HEK293 (cell line): ENCODE measurements around the gene SYT2.

Experiments used
- CTCF ChIA-PET: fragments of 350-600 bp; formaldehyde crosslinking; extraction: SDS; loops from one replicate; lab custom pipeline; 2021; ENCODE audit warnings: antibody characterized with exemption; lab: Yijun Ruan, JAX
- POLR2A ChIA-PET: fragments of 300-600 bp; formaldehyde crosslinking; extraction: SDS; loops from one replicate; lab custom pipeline; 2020; ENCODE audit warnings: antibody characterized with exemption, inconsistent platforms; lab: Yijun Ruan, JAX
- H3K27ac ChIP-seq: fragments of 200-500 bp; sonication (Bioruptor generic); 2 replicates; pipeline ENCODE4 v1.5.1; 2014; ENCODE audit warnings: low read depth, low read length, control low read depth, inconsistent platforms; ENCODE audit errors: extremely low read depth
- H3K36me3 ChIP-seq, 2 experiments: fragments of 200-500 bp in 1 of 2; sonication (Bioruptor generic) in 1 of 2; 1 replicate in 1 of 2; 2 replicates in 1 of 2; pipeline ENCODE4 v1.5.1; 2014 to 2017; ENCODE audit warnings: inconsistent platforms in 2 of 2, low read length in 2 of 2; ENCODE audit not compliant: control insufficient read depth in 2 of 2, insufficient read depth in 1 of 2
- H3K4me1 ChIP-seq: fragments of 200-500 bp; sonication (Bioruptor generic); 2 replicates; pipeline ENCODE4 v1.5.1; 2014; ENCODE audit warnings: mild to moderate bottlenecking, low read length, inconsistent platforms; ENCODE audit not compliant: control insufficient read depth, insufficient read depth
- H3K4me3 ChIP-seq: 2 replicates; pipeline ENCODE4 v1.5.1; 2011; ENCODE audit warnings: low read depth, mild to moderate bottlenecking, control low read depth, low read length, moderate library complexity
- H3K9me3 ChIP-seq: fragments of 200-500 bp; sonication (Bioruptor generic); 2 replicates; pipeline ENCODE4 v1.5.1; 2014; ENCODE audit warnings: low read depth, low read length, inconsistent platforms; ENCODE audit not compliant: control insufficient read depth, insufficient read depth
- KLF10 ChIP-seq: fragments of 450-650 bp; IDR thresholded peaks from 2 replicates; pipeline ENCODE4 v1.5.1; 2018; ENCODE audit warnings: missing biosample characterization, mild to moderate bottlenecking, missing genetic modification characterization
- MYNN ChIP-seq: fragments of 450-650 bp; formaldehyde crosslinking; IDR thresholded peaks from 2 replicates; pipeline ENCODE4 v1.5.1; 2016; ENCODE audit warnings: missing biosample characterization, missing genetic modification characterization, borderline replicate concordance
- SCRT1 ChIP-seq: fragments of 450-650 bp; formaldehyde crosslinking; IDR thresholded peaks from 2 replicates; pipeline ENCODE4 v1.5.1; 2016; ENCODE audit warnings: missing biosample characterization, missing genetic modification characterization, borderline replicate concordance
- SCRT2 ChIP-seq: fragments of 450-650 bp; formaldehyde crosslinking; IDR thresholded peaks from 2 replicates; pipeline ENCODE4 v1.5.1; 2016; ENCODE audit warnings: missing biosample characterization, missing genetic modification characterization
- ZBTB26 ChIP-seq: fragments of 450-650 bp; formaldehyde crosslinking; optimal IDR thresholded peaks from 2 replicates; pipeline ENCODE3; 2016; ENCODE audit warnings: missing biosample characterization, mild to moderate bottlenecking, missing genetic modification characterization
- ZBTB48 ChIP-seq: fragments of 450-650 bp; formaldehyde crosslinking; IDR thresholded peaks from 2 replicates; pipeline ENCODE4 v1.5.1; 2016; ENCODE audit warnings: missing biosample characterization, missing genetic modification characterization
- ZBTB8A ChIP-seq: fragments of 450-650 bp; formaldehyde crosslinking; IDR thresholded peaks from 2 replicates; pipeline ENCODE4 v1.5.1; 2016; ENCODE audit warnings: missing biosample characterization, missing genetic modification characterization
- ZEB2 ChIP-seq: fragments of 450-650 bp; formaldehyde crosslinking; IDR thresholded peaks from 2 replicates; pipeline ENCODE4 v1.5.1; 2016; ENCODE audit warnings: missing biosample characterization, missing genetic modification characterization
- ZNF169 ChIP-seq: fragments of 450-650 bp; formaldehyde crosslinking; IDR thresholded peaks from 2 replicates; pipeline ENCODE4 v1.5.1; 2016; ENCODE audit warnings: missing biosample characterization, missing genetic modification characterization
- ZNF248 ChIP-seq: fragments of 450-650 bp; formaldehyde crosslinking; IDR thresholded peaks from 2 replicates; pipeline ENCODE4 v1.5.1; 2017; ENCODE audit warnings: missing biosample characterization, missing genetic modification characterization
- ZNF292 ChIP-seq: fragments of 450-650 bp; formaldehyde crosslinking; IDR thresholded peaks from 2 replicates; pipeline ENCODE4 v1.5.1; 2016; ENCODE audit warnings: low read depth, missing biosample characterization, missing genetic modification characterization, borderline replicate concordance
- ZNF335 ChIP-seq: fragments of 450-650 bp; formaldehyde crosslinking; conservative IDR thresholded peaks from 2 replicates; pipeline ENCODE4 v1.5.1; 2016; ENCODE audit warnings: missing biosample characterization, missing genetic modification characterization
- ZNF391 ChIP-seq: fragments of 450-650 bp; formaldehyde crosslinking; IDR thresholded peaks from 2 replicates; pipeline ENCODE4 v1.5.1; 2016; ENCODE audit warnings: low read depth, missing biosample characterization, missing genetic modification characterization, borderline replicate concordance
- ZNF423 ChIP-seq: fragments of 450-650 bp; formaldehyde crosslinking; IDR thresholded peaks from 2 replicates; pipeline ENCODE4 v1.5.1; 2016; ENCODE audit warnings: missing biosample characterization, missing genetic modification characterization
- ZNF530 ChIP-seq: fragments of 450-650 bp; formaldehyde crosslinking; IDR thresholded peaks from 2 replicates; pipeline ENCODE4 v1.5.1; 2016; ENCODE audit warnings: low read depth, missing biosample characterization, missing genetic modification characterization
- ZNF548 ChIP-seq: fragments of 450-650 bp; formaldehyde crosslinking; IDR thresholded peaks from 2 replicates; pipeline ENCODE4 v1.5.1; 2016; ENCODE audit warnings: missing biosample characterization, missing genetic modification characterization
- ZNF555 ChIP-seq: fragments of 450-650 bp; formaldehyde crosslinking; conservative IDR thresholded peaks from 2 replicates; pipeline ENCODE4 v1.5.1; 2017; ENCODE audit warnings: missing biosample characterization, mild to moderate bottlenecking, missing genetic modification characterization, inconsistent platforms
- ZNF621 ChIP-seq: fragments of 450-650 bp; formaldehyde crosslinking; IDR thresholded peaks from 2 replicates; pipeline ENCODE4 v1.5.1; 2017; ENCODE audit warnings: missing biosample characterization, missing genetic modification characterization
- ZNF664 ChIP-seq: fragments of 450-650 bp; formaldehyde crosslinking; IDR thresholded peaks from 2 replicates; pipeline ENCODE4 v1.5.1; 2016; ENCODE audit warnings: missing biosample characterization, missing genetic modification characterization
- ZNF791 ChIP-seq: fragments of 450-650 bp; formaldehyde crosslinking; IDR thresholded peaks from 2 replicates; pipeline ENCODE4 v1.5.1; 2016; ENCODE audit warnings: missing biosample characterization, missing genetic modification characterization
- TF ChIP-seq, protein P1 (sequence below): fragments of 450-650 bp; formaldehyde crosslinking; conservative IDR thresholded peaks from 2 replicates; pipeline ENCODE4 v1.5.1; 2016; ENCODE audit warnings: low read depth, missing biosample characterization, missing genetic modification characterization

The SYT2 gene

GRCh38 chr1:202713110-202713509 is 2.9 kb upstream of the SYT2 start (continued):
- TF ChIP-seq, protein P1, sequence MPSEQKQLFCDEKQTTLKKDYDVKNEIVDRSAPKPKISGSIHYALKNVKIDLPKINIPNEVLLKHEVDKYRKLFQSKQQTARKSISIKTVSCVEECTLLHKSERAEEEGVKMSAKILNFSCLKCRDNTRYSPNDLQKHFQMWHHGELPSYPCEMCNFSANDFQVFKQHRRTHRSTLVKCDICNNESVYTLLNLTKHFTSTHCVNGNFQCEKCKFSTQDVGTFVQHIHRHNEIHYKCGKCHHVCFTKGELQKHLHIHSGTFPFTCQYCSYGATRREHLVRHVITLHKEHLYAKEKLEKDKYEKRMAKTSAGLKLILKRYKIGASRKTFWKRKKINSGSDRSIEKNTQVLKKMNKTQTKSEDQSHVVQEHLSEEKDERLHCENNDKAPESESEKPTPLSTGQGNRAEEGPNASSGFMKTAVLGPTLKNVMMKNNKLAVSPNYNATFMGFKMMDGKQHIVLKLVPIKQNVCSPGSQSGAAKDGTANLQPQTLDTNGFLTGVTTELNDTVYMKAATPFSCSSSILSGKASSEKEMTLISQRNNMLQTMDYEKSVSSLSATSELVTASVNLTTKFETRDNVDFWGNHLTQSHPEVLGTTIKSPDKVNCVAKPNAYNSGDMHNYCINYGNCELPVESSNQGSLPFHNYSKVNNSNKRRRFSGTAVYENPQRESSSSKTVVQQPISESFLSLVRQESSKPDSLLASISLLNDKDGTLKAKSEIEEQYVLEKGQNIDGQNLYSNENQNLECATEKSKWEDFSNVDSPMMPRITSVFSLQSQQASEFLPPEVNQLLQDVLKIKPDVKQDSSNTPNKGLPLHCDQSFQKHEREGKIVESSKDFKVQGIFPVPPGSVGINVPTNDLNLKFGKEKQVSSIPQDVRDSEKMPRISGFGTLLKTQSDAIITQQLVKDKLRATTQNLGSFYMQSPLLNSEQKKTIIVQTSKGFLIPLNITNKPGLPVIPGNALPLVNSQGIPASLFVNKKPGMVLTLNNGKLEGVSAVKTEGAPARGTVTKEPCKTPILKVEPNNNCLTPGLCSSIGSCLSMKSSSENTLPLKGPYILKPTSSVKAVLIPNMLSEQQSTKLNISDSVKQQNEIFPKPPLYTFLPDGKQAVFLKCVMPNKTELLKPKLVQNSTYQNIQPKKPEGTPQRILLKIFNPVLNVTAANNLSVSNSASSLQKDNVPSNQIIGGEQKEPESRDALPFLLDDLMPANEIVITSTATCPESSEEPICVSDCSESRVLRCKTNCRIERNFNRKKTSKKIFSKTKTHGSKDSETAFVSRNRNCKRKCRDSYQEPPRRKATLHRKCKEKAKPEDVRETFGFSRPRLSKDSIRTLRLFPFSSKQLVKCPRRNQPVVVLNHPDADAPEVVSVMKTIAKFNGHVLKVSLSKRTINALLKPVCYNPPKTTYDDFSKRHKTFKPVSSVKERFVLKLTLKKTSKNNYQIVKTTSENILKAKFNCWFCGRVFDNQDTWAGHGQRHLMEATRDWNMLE (tag by site-specific recombination), result no peak
- TF ChIP-seq ZNF621 (no peak), KLF10 (tag by site-specific recombination) (no peak), ZNF664 (tag by site-specific recombination) (no peak), ZNF555 (tag by site-specific recombination) (no peak), ZNF248 (tag by site-specific recombination) (no peak), ZNF169 (tag by site-specific recombination) (no peak)

- no peaks in the 10 kb centered on the region for H3K9me3 ChIP-seq
- POLR2A ChIA-PET, result no interaction called here
- TF ChIP-seq ZNF621 (no peak), SCRT2 (tag by site-specific recombination) (peak; percentile 83), ZNF292 (tag by site-specific recombination) (no peak), ZBTB48 (tag by site-specific recombination) (no peak), ZBTB26 (tag by site-specific recombination) (no peak), SCRT1 (tag by site-specific recombination) (peak; percentile 35; the same call in 1 of the 2 replicates), MYNN (tag by site-specific recombination) (no peak), ZNF530 (tag by site-specific recombination) (no peak), ZNF548 (tag by site-specific recombination) (no peak)
- no peak overlapping the region for H3K27ac ChIP-seq
- H3K4me1 ChIP-seq, result no peaks in the 10 kb centered on the region; the same call in 1 of the 2 replicates
- no peak overlapping the region for H3K4me3 ChIP-seq
- CTCF ChIA-PET, result interaction anchor here (0.6 to 1.2 kb wide), 3 partner anchors 51 to 396 kb away, joined by 3 to 4 read pairs (median 4); no protein-coding TSS in a partner anchor
- no peaks in the 10 kb centered on the region for H3K36me3 ChIP-seq
Measured at GRCh38 chr1:202711949-202712635, 1.8 kb upstream of the SYT2 start.

DNA sequence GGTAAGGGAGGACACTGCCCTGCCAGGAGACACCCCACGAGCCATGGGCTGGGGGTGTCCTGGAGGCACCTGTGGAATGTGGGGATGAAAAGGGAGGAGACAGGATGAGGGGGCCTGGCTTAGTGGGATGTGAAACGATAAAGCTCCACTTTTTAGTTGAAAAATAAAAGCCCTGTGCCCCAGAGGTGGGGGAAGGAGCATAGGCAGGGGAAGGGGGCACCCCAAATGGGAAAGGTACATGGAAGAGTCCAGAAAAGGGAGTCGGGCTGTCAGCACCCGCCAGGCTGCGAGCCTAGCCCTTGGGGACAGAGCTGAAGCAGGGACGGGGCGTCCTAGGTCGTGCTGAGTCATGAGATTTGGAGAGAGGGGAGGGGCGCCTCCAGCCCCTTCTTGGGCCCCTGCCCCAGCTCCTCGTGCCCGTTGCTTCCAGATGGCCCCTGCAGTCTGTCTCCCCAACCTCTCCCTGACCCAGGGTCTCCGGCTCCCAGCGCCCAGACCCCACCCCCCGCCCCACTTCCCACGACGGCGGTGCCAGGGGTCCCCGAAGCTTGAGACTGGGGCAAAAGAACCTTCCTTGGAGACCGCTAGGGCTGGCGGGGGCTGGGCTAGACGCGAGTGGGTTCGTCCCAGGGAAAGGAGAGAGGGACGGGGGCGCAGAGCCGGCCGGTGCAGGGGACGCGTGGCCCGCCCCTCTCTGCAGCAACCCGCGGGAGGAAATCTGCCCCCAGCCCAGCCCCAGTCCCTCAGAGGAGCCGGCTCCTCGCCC is 795 bp downstream of the SYT2 start:
- no peak overlapping the region; the same call in 1 of the 2 replicates for H3K27ac ChIP-seq
- POLR2A ChIA-PET, result interaction anchor here (0.8 kb wide), 1 partner anchor 10 kb away, joined by 3 read pairs; no protein-coding TSS in a partner anchor
- no peaks in the 10 kb centered on the region for H3K9me3 ChIP-seq
- H3K4me1 ChIP-seq, result no peaks in the 10 kb centered on the region; the same call in 1 of the 2 replicates
- no peaks in the 10 kb centered on the region for H3K36me3 ChIP-seq
- peak overlapping the region; percentile 34 for H3K4me3 ChIP-seq
- CTCF ChIA-PET, result interaction anchor here (0.6 to 1.5 kb wide), 5 partner anchors 9 to 365 kb away, joined by 3 to 4 read pairs (median 3); no protein-coding TSS in a partner anchor
- TF ChIP-seq ZNF791 (tag by site-specific recombination), result no peak
- 0 out of 2 replicates have a peak, but pooled peaks have one; percentile 24 for TF ChIP-seq ZBTB48 (tag by site-specific recombination)
- 0 out of 2 replicates have a peak, but pooled peaks have one; percentile 26 for TF ChIP-seq ZBTB8A (tag by site-specific recombination)
- TF ChIP-seq ZNF423 (tag by site-specific recombination), result no peak
- TF ChIP-seq ZNF335 (tag by site-specific recombination), result no peak
- no peak for TF ChIP-seq ZNF391
- peak; percentile 94 for TF ChIP-seq SCRT2 (tag by site-specific recombination)
- no peak for TF ChIP-seq ZEB2 (tag by site-specific recombination)
